Measurements from ENCODE around the gene GPC1. TPM values are rescaled to one million over a fixed set of nuclear protein-coding genes. Genes with fewer than 3 reads are reported as not detected.

The GPC1 gene
- total and polyA plus RNA-seq, 10 of the 15 experiments (the other 5 are each of a cell fraction or from before 2014, with no cell fraction given): 0.06 to 0.77 (median 0.23) TPM; not detected in 3

GRCh38 chr2:240437551-240437860 lies 2.0 kb downstream of the GPC1 start:
- intact Hi-C loops (cut with micrococcal nuclease; ENCODE audit: unreplicated experiment) (loop anchor here (5.0 kb wide), 2 partner anchors 205 to 375 kb away; no protein-coding TSS in a partner anchor), in situ Hi-C loops (cut with MboI) (no loop called here)
- H4K20me1 ChIP-seq (ENCODE audit: control insufficient read depth, insufficient read depth): 0 out of 2 replicates have a peak, but pooled peaks cover 2% of the 10 kb centered on the region
- peaks cover 7 to 17% of the 10 kb centered on the region in 2 experiments; a peak in 3 of 4 replicates for H3K27me3 ChIP-seq (replicated peaks in 1 of 2; ENCODE audit: control insufficient read depth in 2 of 2, insufficient read depth in 2 of 2, low read length in 1 of 2)
- FAIRE-seq (no peak), DNase-seq (ENCODE audit: low read depth, low spot score) (no peak), ATAC-seq (no peak)
- no peaks in the 10 kb centered on the region for H3K4me1 ChIP-seq (ENCODE audit: control insufficient read depth, insufficient read depth, low read length)
- H3K27ac ChIP-seq (ENCODE audit: control insufficient read depth, insufficient read depth): no peak overlapping the region
- H3K4me2 ChIP-seq (ENCODE audit: control insufficient read depth, insufficient read depth): no peak overlapping the region
- 5% methylated on average over 2 of the region's 2 CpGs for WGBS (ENCODE audit: insufficient coverage, insufficient replicate concordance, low lambda C conversion rate, missing lambda C conversion rate)
- H3K36me3 ChIP-seq (ENCODE audit: control insufficient read depth in 2 of 2, insufficient read depth in 2 of 2, low read length in 1 of 2): no peaks in the 10 kb centered on the region
- no peaks in the 10 kb centered on the region for H3K79me2 ChIP-seq (ENCODE audit: control insufficient read depth, insufficient read depth, low read length)
- CTCF ChIA-PET: no interaction called here
- BruUV-seq (replicated peaks): no TSS peak
- no peak overlapping the region for H3K9ac ChIP-seq (ENCODE audit: control insufficient read depth, insufficient read depth, low read length)
- H3K9me3 ChIP-seq (replicated peaks; ENCODE audit: control insufficient read depth, insufficient read depth, low read length): no peaks in the 10 kb centered on the region
- POLR2A ChIA-PET: no interaction called here
- SMC1A ChIA-PET (ENCODE audit: uncharacterized antibody, unreplicated experiment): no interaction called here
- H3K4me3 ChIP-seq: no peak overlapping the region
- RAD21 ChIA-PET (ENCODE audit: unreplicated experiment): no interaction called here
- no peak overlapping the region for H2AFZ ChIP-seq (ENCODE audit: control insufficient read depth, low read depth, low read length)
- TF ChIP-seq ATF2 (IDR thresholded peaks at IDR 0.05; ENCODE audit: low read length) (no peak), SMC3 (IDR thresholded peaks at IDR 0.05; ENCODE audit: borderline replicate concordance, low read length) (no peak), MYB (IDR thresholded peaks at IDR 0.05; ENCODE audit: borderline replicate concordance, low read depth, low read length) (no peak), SMAD5 (IDR thresholded peaks at IDR 0.05; ENCODE audit: low read depth) (no peak), IRF4 (IDR thresholded peaks at IDR 0.05; ENCODE audit: low read depth, low read length) (no peak), EP300 (IDR thresholded peaks at IDR 0.05; ENCODE audit: borderline replicate concordance in 1 of 2, control insufficient read depth in 1 of 2, low read depth in 2 of 2, low read length in 2 of 2) (no peak), ZBTB40 (IDR thresholded peaks at IDR 0.05; ENCODE audit: borderline replicate concordance) (no peak), ZNF687 (IDR thresholded peaks at IDR 0.05) (no peak), DPF2 (IDR thresholded peaks at IDR 0.05) (no peak), MTA2 (IDR thresholded peaks at IDR 0.05; ENCODE audit: low read depth) (no peak), SKIL (IDR thresholded peaks at IDR 0.05; ENCODE audit: low read depth, poor library complexity, severe bottlenecking) (no peak), SMARCA5 (IDR thresholded peaks at IDR 0.05) (no peak), POLR2AphosphoS2 (IDR thresholded peaks at IDR 0.05; ENCODE audit: low read depth, low read length) (no peak)
